Urinary bladder (tissue), 4 donors: ENCODE results near the gene OAT. TPM values are rescaled to one million over a fixed set of nuclear protein-coding genes. Genes with fewer than 3 reads are reported as not detected.
"Not testable (repeated sequence)": the region's sequence is repeated elsewhere in the genome, so short reads cannot be mapped to it uniquely, and the experiment has no call there.

ENCODE experiments used
- DNase-seq: peaks from one replicate; pipeline ENCODE4 v3.0.0-alpha.2; 2015; ENCODE audit errors: extremely low spot score
- H3K27ac ChIP-seq: one replicate; pipeline ENCODE4 v1.5.1; 2013; ENCODE audit warnings: low read depth, mild to moderate bottlenecking, moderate library complexity
- H3K36me3 ChIP-seq: one replicate; pipeline ENCODE4 v1.6.1; 2013; ENCODE audit warnings: mild to moderate bottlenecking, moderate library complexity; ENCODE audit not compliant: insufficient read depth
- H3K4me1 ChIP-seq: one replicate; pipeline ENCODE4 v1.6.1; 2013; ENCODE audit warnings: mild to moderate bottlenecking, moderate library complexity; ENCODE audit not compliant: insufficient read depth
- H3K4me3 ChIP-seq: one replicate; pipeline ENCODE4 v1.5.1; 2013; ENCODE audit warnings: low read depth, low read length
- WGBS: extraction: QIAGEN DNeasy Blood & Tissue Kit; methylation state at CpG from one replicate; pipeline ENCODE4 v1.1.7; 2013; 5-methylcytosine and 5-hydroxymethylcytosine counted together
- polyA plus RNA-seq: library from polyadenylated mRNA; stranded (reverse); fragments of 200-250 nt; gene quantifications from one replicate; pipeline ENCODE4 v1.2.3, GENCODE V29; 2013
- total RNA-seq: library from RNA; depleted of rRNA; stranded (reverse); fragments of >200 nt; gene quantifications from one replicate; pipeline ENCODE4 v1.2.3, GENCODE V29; 2014
- donor health status: healthy with polysubstance abuse.
- donor health status: healthy.

Gene OAT
- total and polyA plus RNA-seq, 2 donors: 95.5 to 183 TPM

DNA sequence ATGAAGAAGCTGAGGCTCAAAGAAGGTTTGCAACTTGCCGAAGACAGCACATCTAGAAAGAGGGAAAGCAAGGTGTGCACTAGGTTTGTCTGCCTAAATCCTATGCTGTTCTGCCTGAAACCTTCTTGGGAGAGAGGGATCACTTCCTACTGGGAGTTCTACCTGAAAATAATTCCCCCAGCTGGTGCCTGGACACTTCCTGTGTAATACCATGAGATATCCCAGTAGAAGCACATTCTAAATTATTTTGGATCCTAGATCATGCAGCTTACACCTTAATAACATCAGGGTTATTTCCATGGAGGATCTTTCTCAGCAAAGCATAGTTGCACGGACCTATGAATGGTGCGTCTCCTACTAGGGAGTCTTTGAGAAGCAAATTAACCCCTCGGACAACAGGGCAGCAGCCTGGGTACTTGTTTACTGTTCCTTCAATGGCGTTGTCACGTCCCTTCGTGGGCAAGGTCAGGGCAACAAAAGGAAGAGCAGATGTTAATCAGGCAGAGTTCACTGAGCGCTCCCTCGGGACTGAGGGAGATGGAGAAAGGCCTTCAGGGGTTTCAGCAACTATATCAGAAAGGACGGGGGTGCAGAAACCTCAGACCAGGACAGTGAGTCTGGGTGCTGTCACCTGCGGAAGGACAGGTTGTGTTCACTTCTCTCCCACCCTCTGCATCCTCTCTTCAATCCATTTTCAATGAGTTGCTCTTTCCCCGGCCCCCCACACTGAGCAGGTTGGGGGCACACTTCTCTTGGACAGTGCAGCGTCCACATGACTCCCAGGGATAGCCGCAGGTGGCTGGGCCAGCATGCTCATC, 44.0 kb downstream of the OAT start:
- no peak for DNase-seq
- Histone ChIP-seq H3K4me1 (no peaks in the 10 kb centered on the region), H3K36me3 (no peaks in the 10 kb centered on the region), H3K27ac (no peak overlapping the region), H3K4me3 (no peak overlapping the region)
- 78% methylated on average over 14 of the region's 14 CpGs for WGBS

DNA sequence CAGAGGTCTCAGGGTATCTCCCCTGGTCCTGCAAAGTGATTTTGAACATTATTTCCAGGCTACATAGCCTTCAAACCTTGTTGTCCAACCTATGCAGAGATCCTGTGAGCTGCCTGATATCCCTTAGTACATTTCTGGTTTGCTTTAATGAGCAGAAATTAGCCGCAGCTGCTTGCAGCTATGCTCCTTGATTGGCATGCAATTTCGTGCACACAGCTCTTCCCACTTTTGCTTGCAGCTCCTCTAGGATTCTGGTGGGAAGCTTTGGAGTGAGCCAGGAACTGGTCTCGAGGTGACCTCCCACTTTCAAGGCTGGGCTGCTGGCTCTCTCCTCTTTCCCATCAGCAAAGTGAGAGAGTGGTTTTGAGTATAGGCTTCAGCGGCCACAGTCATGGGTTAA, 45.8 kb downstream of the OAT start:
- DNase-seq: no peak
- H3K4me3 ChIP-seq: no peak overlapping the region
- H3K36me3 ChIP-seq: no peaks in the 10 kb centered on the region
- H3K4me1 ChIP-seq: no peaks in the 10 kb centered on the region
- H3K27ac ChIP-seq: no peak overlapping the region
- 74% methylated on average over 4 of the region's 4 CpGs for WGBS

- WGBS: 82% methylated on average over 7 of the region's 7 CpGs
- Histone ChIP-seq H3K4me3 (no peak overlapping the region), H3K27ac (no peak overlapping the region), H3K4me1 (no peaks in the 10 kb centered on the region), H3K36me3 (no peaks in the 10 kb centered on the region)
- DNase-seq: no peak
Observed at GRCh38 chr10:124370426-124370825, 48.3 kb downstream of the OAT start.

DNA sequence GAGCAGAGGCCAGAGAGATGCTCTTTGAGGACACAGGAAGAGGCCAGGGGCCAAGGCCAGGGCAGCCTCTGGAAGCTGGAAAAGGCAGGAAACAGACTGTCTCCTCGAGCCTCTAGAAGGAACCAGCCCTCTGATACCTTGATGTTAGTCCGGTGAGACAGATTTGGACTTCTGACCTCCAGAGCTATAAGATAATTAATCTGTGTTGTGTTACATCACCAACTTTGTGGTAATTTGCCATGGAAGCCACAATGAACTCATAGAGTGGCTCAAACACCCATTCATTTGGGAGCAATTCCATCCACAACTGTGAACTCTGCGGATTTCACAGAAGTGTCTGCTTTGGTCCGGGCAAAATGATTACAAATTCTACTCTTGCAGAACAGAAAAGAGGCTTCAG, 48.7 kb downstream of the OAT start:
- Histone ChIP-seq H3K27ac (no peak overlapping the region), H3K36me3 (no peaks in the 10 kb centered on the region), H3K4me1 (no peaks in the 10 kb centered on the region), H3K4me3 (no peak overlapping the region)
- no peak for DNase-seq
- 77% methylated on average over 4 of the region's 4 CpGs for WGBS

GRCh38 chr10:124369533-124369932, 49.2 kb downstream of the OAT start:
- WGBS: 60% methylated on average over 4 of the region's 4 CpGs

GRCh38 chr10:124369066-124369465, 49.7 kb downstream of the OAT start:
- Histone ChIP-seq H3K36me3 (no peaks in the 10 kb centered on the region), H3K4me3 (no peak overlapping the region), H3K4me1 (no peaks in the 10 kb centered on the region), H3K27ac (no peak overlapping the region)
- 91% methylated on average over 4 of the region's 4 CpGs for WGBS
- no peak for DNase-seq

More at GRCh38 chr10:124369533-124369932, 49.2 kb downstream of the OAT start:
- not testable (repeated sequence) for DNase-seq, H3K4me3 ChIP-seq, H3K27ac ChIP-seq, H3K36me3 ChIP-seq, H3K4me1 ChIP-seq

- no peaks in the 10 kb centered on the region for H3K4me1 ChIP-seq
- no peak for DNase-seq
- no peak overlapping the region for H3K27ac ChIP-seq
- WGBS: 64% methylated on average over 18 of the region's 18 CpGs
- H3K4me3 ChIP-seq: no peak overlapping the region
- H3K36me3 ChIP-seq: no peaks in the 10 kb centered on the region
Observed at GRCh38 chr10:124367936-124368335, 50.8 kb downstream of the OAT start.

- Histone ChIP-seq H3K4me1 (no peaks in the 10 kb centered on the region), H3K36me3 (no peaks in the 10 kb centered on the region), H3K27ac (no peak overlapping the region), H3K4me3 (no peak overlapping the region)
- 94% methylated on average over 4 of the region's 4 CpGs for whole genome bisulfite sequencing
- DNase-seq: no peak
Observed at GRCh38 chr10:124367414-124367813, 51.3 kb downstream of the OAT start.

- 79% methylated on average over 7 of the region's 7 CpGs for WGBS
- H3K27ac ChIP-seq: no peak overlapping the region
- H3K4me1 ChIP-seq: no peaks in the 10 kb centered on the region
- no peak overlapping the region for H3K4me3 ChIP-seq
- DNase-seq: no peak
- H3K36me3 ChIP-seq: no peaks in the 10 kb centered on the region
Observed at GRCh38 chr10:124366825-124367224, 51.9 kb downstream of the OAT start.

DNA sequence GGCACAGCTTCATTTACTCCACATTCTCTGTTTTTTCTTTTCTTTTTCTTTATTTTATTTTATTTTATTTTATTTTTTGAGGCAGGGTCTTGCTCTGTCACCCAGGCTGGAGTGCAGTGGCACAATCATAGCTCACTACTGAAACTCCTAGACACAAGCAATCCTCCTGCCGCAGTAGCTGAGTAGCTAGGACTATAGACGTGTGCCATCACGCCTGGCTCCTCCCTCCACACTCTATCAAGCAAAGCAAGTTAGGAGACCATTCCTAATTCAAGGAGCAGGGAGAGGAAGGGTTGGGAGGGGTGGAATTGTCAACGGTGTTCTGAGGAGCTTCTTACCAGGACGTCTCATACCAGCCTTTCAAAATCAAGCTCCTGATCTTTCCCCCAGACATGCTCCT, 52.4 kb downstream of the OAT start:
- DNase-seq: no peak
- H3K4me1 ChIP-seq: no peaks in the 10 kb centered on the region
- H3K27ac ChIP-seq: no peak overlapping the region
- H3K36me3 ChIP-seq: no peaks in the 10 kb centered on the region
- 70% methylated on average over 5 of the region's 5 CpGs for WGBS
- H3K4me3 ChIP-seq: no peak overlapping the region

- Histone ChIP-seq H3K4me3 (no peak overlapping the region), H3K36me3 (no peaks in the 10 kb centered on the region), H3K4me1 (no peaks in the 10 kb centered on the region), H3K27ac (no peak overlapping the region)
- 80% methylated on average over 5 of the region's 5 CpGs for WGBS
- no peak for DNase-seq
Observed at GRCh38 chr10:124364674-124365073, 54.0 kb downstream of the OAT start.

DNA sequence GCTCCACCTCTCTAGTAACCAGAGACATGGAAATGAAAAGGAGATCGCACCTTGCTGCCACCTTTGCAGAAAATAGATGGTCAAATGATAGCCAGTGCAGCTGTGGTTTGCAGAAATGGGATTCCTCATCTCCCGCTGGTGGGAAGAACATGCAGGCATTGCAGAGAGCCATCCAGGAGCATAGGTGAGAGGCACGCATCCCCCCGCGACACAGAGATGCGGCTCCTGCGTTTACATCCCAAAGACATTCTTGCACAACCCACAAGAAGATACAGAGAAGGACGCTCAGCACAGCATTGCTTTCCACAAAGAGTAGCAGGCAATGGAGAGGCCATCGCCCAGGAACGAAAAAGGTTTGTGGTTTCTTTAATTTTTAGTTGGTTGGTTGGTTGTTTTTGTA, 56.2 kb downstream of the OAT start:
- Histone ChIP-seq H3K36me3 (no peaks in the 10 kb centered on the region), H3K27ac (no peak overlapping the region), H3K4me3 (no peak overlapping the region), H3K4me1 (no peaks in the 10 kb centered on the region)
- no peak for DNase-seq
- 73% methylated on average over 10 of the region's 10 CpGs for WGBS

- DNase-seq: no peak
- WGBS: 90% methylated on average over 2 of the region's 2 CpGs
- no peak overlapping the region for H3K27ac ChIP-seq
- no peak overlapping the region for H3K4me3 ChIP-seq
- no peaks in the 10 kb centered on the region for H3K4me1 ChIP-seq
- H3K36me3 ChIP-seq: no peaks in the 10 kb centered on the region
Observed at GRCh38 chr10:124359336-124359832, 59.3 kb downstream of the OAT start.

GRCh38 chr10:124357561-124357885, 61.2 kb downstream of the OAT start:
- Histone ChIP-seq H3K4me3 (no peak overlapping the region), H3K4me1 (no peaks in the 10 kb centered on the region), H3K36me3 (no peaks in the 10 kb centered on the region), H3K27ac (no peak overlapping the region)
- no peak for DNase-seq
- WGBS: 63% methylated on average over 9 of the region's 9 CpGs
